ENCODE data around the gene COL1A2.

The COL1A2 gene

DNA sequence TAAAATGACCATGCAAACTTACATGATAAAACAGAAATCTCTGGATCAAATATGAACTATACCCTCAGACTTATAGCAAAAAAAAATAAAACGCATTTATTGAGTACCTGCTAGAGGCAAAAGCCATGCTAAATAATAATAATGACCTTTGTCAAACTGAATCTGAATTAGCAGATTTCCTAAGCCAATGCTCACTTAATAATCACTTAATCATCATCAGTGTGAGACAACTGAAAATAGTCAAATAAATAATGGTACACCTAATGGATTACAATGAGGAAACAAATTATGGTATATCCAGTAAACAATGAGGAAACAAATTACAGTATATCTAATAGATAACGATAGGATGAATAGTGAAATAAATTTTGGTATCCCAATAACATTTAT, 37.6 kb downstream of the COL1A2 start:
- in situ Hi-C loops (cut with MboI; ENCODE audit: low sequenced_read_pairs) = no loop called here

DNA sequence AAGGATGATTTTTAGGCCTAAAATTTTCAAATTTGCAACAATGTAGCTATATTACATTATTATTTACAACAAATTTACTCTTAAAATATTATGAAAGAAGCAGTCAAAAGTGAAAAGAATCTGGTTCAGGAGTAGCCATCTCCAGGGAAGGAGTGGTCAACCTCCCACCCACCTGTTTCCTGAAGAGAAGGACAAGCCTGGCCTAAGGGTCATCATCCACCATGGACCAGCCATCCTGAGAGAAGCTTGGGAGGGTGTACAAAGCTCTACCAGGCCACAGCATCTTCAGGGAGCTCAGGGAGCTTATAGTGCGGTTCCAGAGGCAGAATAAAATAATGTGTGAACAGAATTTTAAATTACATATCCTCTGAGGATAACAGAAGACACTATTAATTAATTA, 38.1 kb downstream of the COL1A2 start:
- in situ Hi-C loops (cut with MboI; ENCODE audit: low sequenced_read_pairs) = no loop called here

DNA sequence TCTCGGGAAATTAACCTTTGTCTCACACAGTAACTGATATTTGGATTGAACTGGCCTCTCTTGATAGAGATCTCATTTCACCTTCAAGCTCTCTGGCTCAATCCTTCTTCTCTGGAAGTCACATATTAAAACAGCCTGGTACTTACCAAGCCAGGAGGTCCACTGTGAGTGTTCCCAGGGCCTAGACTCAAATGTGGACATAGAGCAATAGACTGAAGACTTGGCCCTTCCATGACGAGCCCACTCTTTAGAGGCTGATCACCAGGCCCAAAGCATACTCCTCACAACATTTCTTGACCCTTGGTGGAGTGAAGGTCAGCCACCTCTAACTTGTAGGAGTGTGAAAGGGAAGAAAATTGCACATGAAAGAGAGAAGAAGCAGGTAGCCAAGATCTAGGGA, 38.5 kb downstream of the COL1A2 start:
- in situ Hi-C loops (cut with MboI; ENCODE audit: low sequenced_read_pairs) = no loop called here

DNA sequence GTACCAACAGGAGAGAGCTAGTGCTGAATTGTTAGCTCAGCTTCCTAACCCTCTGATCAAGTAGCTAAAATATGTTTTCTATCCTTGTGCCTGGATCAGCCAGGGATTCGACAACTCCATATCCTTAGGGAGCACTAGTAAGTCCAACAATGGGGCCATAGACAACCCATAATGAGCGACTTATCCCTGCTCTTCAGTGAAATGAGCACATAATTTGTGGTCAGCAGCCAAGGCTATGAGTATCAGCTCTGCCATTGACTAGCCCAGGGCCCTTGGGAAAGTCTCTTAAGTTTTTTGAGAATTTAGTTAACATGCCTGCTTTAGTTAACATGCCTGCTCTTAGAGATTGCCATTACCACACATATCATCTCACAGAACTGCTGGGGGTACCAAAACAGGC, 39.3 kb downstream of the COL1A2 start:
- in situ Hi-C loops (cut with MboI; ENCODE audit: low sequenced_read_pairs) = no loop called here

DNA sequence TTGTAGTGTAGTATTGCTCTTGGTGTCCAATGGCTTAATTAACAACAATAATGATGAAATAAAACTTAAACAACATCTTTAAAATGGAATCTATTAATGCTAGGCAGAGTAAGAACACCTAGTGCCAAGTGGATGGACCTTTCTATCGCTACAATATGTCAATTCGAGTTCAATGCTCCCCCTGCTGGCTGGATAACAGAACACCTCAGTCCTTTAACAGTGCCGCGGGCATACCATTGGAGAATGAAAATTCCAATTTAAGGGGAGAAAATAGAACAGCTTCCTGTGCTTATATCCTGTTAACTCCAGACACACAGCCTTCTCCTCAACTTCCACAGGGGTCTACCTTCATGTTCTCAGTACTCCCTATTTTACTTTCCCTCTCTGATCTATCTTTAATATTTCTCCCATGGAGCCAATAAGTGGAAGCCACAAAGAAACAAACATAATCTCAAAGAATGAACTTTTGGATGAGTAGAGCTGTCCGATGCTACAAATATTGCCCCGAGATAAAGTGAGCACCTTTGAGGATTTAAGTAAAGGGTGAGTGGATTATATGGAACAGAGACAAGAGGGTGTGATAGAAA, 41.4 kb downstream of the COL1A2 start:
- in situ Hi-C loops (cut with MboI; ENCODE audit: low sequenced_read_pairs) = no loop called here

DNA sequence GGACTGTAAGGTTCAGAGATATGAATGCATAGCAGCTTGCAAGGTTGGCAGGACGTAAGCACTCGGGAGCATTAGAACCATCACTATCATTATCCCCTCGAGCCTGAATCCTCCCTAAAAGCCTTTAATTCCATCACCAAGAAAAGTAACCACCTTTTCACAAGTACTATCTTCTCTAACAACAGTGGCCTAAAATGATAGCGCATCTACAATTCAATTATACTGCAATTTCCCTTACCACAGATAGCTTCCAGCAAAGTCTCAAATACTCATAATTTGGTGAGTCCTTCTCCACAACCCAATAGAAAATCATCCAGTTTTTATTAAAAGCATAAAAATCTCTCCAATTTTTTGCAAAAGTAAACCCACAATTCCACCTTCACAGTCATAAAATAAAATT, 42.0 kb downstream of the COL1A2 start:
- in situ Hi-C loops (cut with MboI; ENCODE audit: low sequenced_read_pairs) = no loop called here

DNA sequence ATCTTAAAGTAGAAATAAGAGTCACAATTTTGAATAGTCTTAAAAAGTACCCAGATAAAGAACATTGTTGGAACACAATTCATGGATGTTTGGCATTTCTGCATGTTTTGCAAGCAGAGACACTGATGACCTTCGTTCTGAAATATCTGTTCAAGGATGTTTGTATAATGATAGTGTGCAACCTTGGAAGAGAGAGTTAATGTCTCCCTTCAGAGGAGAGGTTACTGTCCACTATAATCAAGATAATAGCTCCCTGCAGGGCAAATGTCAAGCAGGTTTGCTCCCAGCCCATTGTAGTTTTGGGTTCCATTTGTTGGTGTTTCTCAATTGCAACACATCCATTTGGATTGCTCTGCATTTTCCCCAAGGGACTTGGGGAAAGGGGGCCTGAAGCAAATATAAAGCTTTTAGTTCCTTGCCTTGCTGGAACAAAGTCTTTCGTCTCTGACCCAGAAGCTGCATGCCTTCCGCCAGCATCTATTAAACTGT, 45.2 kb downstream of the COL1A2 start:
- in situ Hi-C loops (cut with MboI; ENCODE audit: low sequenced_read_pairs) = no loop called here

DNA sequence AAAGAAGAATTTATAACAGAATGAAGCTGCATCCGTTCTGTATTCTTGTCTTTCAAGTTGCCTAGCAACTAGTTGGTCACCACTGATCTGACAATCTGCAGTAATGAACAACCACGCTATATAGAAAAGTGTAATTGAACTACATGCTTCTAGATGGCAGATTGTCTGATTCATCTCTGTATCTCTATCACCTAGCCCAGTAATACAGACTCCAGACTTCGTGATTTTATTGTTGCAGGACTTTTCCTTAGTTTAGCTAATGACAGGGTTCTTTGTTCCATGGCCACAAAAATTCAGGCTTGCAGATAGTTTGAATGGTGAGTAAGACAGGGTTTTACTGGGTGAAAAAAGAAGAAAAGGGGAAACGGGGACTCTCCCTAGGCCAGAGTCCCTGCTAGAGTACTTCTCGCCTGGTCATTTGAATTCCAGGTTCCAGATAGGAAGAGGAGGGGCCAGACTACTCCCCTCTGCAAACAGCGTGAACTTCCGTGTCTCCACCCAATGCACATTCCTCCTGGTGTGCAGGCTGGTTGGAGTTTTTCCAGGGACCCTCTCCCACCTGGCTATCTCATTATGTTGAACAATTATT, 45.9 kb downstream of the COL1A2 start:
- in situ Hi-C loops (cut with MboI; ENCODE audit: low sequenced_read_pairs) = no loop called here

DNA sequence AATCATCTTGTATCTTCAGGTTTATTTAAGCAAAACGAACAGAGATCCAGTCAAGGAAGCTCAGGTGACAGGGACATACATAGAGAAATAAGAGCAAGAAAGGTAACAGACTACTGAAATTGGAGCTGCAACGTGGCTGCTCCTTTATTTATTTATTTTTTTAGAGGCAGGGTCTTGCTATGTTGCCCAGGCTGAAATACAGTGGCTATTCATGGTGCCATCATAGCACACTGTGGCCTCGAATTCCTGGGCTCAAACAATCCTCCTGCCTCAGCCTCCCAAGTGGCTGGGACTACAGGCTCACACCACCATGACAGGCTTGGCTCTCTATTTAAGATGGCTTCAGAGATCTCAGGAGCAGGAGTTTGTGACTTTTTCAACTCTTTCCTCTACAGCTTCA, 46.4 kb downstream of the COL1A2 start:
- in situ Hi-C loops (cut with MboI; ENCODE audit: low sequenced_read_pairs) = no loop called here

DNA sequence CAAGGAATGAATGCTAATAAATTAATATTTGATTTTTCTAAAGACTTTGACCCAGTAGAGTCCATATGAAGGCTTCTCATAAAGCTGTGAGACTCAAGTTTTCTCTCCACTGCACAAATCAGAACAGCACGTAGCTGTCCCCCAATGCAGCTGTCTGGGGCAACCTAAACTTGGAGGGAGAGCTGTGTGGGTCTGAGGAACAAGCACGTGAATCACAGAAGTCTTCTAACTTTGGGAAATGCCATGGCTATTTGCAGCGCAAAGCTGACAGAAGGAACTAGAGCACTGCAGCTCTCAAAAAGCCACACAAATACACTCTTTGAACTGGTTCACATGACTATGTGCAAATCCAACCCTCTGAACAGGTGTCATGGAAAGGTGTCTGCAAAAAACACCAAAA, 47.9 kb downstream of the COL1A2 start:
- in situ Hi-C loops (cut with MboI; ENCODE audit: low sequenced_read_pairs) = no loop called here

DNA sequence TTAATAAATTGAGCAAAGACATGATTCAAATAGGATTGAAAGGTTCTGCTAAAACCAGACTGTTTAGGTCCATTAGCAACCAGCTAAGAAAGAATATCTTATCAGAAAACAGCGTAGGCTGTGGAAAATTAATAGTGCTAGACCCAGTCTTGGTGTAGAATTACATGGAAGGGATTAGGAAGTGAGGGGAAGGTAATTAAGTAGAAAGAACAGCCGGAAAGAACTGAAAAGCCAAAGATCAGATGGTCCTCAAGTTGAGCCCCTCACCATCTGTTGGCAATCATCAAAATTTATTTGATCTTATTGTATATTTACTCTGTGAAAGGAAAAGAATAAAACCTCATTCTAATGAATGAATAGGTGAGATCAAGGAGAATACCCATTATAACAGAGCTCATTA, 50.1 kb downstream of the COL1A2 start:
- in situ Hi-C loops (cut with MboI; ENCODE audit: low sequenced_read_pairs) = no loop called here

DNA sequence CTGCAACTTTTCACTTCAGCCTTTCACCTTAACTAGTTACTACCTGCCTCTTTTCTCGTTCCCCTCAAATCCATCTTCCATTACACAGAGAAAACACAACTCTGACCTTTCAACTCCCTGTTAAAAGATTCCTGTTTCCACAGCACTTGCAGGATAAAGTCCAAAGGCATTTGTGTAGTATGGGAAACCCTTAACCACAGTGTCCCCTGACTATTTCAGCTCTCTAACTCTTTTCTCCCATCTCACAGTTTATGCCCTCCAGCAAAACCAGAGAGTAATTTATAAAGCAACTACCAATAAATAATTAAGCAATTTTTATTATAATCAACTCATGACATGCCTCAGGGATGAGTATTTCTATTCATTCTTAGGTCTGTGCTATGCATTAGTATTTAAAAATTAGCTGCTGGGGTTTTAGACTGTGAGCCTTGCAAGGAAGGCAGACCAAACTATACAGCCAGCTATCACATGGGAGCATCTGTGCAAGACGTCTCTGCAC, 51.0 kb downstream of the COL1A2 start:
- in situ Hi-C loops (cut with MboI; ENCODE audit: low sequenced_read_pairs) = no loop called here

DNA sequence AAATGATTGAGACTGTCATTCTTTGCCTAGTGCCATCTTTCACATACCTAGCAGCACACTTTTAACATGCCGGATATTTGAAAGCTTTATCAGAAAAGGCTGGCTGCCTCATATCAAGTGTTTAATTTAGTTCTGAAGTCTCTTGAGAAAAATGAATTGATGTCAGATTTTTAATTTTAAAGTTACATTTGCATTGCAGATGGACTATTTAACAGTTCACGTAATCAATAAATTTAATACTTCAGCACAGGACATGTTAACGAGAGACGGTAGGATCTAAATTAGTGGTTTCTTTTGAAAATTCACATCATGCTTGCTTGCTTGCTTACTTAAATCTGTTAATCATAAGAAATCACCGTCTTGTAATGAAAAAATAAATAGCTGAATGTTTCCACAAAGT, 51.6 kb downstream of the COL1A2 start:
- in situ Hi-C loops (cut with MboI; ENCODE audit: low sequenced_read_pairs) = no loop called here

DNA sequence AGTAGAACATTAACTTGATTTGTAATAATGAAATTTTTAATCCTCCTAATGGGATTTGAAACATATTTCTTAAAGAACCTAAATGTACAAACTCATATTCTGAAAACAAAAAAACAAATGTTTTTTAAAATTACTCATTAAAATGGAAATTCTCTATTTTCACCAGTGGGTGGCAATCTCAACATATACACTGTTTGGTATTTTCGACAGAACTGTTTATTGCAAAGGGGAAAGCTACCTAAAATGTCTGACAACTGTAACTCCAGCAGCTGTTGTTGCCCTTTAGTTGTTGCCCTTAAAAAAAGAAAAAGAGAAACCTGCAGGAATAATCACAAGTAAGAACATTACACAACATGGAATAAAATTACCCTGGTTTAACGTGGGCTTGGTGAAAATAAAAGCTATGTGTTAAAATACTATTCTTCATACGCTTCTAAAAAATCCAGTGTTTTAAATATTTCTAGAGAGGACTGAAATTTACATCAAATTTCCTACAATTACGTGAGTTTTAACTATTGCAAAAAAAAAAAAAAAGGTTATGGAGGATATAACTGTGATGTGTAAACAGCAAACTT, 54.5 kb downstream of the COL1A2 start:
- in situ Hi-C loops (cut with MboI; ENCODE audit: low sequenced_read_pairs) = no loop called here

DNA sequence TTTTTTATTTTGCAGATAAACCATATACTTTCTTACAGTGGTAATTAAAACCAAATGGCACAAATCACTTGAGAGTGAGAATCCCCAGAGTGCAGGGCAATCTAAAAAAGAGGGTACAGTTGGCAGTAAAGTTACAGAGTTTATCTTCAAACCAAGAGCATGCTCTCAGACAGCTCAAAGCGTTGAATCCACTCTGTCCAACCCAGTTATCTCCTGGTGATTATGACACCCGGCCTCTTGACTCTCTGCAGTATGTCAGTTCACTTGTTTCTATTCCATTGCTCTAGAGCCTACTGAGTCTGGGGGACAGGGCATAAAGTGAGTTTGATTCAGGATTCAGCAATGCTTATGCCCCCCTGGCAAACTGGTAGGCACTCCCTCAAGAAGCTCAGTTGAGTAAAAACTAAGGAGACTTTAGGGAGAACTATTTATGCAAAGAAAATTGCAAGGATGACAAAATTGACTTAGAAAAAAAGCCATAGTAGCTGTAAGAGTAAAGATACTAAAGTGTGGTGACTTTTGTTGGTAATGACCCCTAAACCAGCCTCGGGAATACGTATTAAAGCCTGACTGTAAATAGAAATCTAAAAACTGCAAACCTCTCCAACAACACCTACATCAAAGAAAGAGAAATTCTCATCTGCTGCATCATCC, 55.5 kb downstream of the COL1A2 start:
- in situ Hi-C loops (cut with MboI; ENCODE audit: low sequenced_read_pairs) = no loop called here

DNA sequence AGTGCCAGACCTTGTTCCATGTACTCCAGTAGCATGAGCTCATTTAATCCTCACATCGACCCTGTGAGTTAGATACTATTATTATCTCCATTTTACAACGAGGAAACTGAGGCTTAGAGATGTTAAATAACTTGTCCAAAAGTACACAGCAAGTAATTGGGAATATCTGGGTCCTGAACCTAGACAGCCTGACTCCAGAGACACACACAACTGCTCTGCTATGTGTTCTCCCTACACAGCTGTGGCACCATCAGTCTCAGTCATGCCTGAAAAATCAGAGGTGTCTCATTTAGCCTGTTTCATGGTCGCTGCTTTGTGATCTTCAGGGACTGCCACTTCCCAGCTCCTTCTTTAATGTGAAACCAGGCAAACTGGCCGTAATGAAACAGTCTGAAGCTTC, 56.5 kb downstream of the COL1A2 start:
- in situ Hi-C loops (cut with MboI; ENCODE audit: low sequenced_read_pairs) = no loop called here

DNA sequence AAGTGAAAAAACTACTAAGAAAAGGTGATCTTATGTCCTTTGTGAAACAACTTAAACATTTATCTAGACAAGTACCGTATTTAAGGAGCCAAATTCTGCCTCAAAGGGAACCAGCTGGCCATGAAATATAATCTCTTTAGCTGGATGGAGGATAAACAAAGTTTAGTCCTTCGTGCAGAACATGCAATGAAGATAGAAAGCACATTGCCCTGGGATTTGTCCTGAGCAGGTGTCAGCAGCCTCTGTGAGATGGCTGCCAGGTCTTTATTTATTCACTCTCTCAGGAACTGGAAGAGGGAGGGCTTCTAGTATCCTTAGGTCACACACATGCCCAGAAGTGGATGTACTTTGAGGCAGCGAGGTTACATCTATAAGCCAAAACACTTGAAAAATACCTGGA, 57.5 kb downstream of the COL1A2 start:
- in situ Hi-C loops (cut with MboI; ENCODE audit: low sequenced_read_pairs) = no loop called here

DNA sequence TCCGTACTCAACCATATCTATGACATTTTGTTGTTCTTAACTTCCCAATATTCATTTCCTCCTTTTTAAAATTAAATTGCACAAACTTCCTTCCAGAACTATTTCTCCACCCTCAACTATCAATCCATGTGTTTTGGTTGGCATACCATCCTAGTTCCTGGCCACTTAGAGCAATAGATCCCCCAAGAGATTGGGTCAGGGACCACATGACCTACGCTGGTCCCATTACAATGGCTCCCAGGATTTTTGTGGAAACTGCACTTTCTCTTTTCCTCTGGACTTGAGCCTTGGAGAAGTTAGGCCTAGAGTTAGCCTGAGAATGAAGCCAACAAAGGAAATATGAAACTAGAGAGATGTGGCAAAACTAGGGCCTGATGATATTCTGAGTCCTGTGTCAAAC, 59.2 kb downstream of the COL1A2 start:
- in situ Hi-C loops (cut with MboI; ENCODE audit: low sequenced_read_pairs) = no loop called here

DNA sequence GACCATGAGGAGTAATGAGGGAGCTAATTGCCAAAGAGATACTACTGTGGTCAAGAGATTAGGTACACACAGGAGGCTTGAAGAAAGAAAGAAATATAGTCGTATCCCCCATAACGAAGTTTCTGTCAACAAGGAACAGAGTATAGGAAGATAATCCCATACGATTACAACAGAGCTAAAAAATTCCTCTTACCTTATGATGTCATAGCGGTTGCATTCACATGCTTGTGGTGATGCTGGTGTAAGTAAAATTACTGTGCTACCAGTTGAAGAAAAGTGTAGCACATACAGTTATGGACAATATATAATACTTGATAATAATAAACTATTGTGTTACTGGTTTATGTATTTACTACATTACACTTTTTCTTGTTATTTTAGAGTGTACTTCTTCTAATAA, 63.3 kb downstream of the COL1A2 start:
- in situ Hi-C loops (cut with MboI; ENCODE audit: low sequenced_read_pairs) = no loop called here

DNA sequence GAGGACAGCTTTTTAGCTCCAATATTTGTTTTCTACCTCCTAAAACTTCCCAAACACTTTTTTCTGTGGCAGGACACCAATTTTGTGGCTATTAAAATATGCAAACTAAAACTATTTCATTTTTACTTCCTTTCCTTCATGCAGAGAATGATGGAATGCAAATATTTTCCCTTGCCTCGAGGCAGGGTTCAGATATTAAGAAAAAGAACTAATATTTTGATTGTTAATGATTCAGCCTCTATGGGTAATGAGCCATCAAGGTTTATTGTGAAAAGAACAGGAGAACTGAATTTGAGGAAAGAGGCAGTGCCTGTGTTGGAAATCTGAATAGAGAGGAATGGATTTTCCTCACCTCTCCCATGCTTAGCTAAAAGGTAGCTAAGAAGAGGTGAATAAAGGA, 71.8 kb downstream of the COL1A2 start:
- in situ Hi-C loops (cut with MboI; ENCODE audit: low sequenced_read_pairs) = no loop called here

DNA sequence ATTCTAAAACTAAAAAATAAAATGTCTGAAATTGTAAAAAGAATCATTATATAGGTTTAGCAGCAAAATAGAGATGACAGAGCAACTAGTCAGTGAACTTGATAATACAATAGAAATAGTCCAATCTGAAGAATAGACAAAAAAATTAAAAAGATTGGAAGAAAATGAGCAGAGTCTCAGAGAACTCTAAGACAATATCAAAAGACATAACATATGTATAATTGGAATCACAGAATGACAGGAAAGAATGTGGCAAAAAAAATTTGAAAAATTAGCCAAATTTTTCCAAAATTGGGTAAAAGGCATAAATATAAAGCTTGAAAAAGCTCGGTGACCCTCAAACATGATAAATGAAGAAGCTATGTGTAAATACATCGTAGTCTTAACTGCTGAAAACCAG, 76.9 kb downstream of the COL1A2 start:
- in situ Hi-C loops (cut with MboI; ENCODE audit: low sequenced_read_pairs) = no loop called here

DNA sequence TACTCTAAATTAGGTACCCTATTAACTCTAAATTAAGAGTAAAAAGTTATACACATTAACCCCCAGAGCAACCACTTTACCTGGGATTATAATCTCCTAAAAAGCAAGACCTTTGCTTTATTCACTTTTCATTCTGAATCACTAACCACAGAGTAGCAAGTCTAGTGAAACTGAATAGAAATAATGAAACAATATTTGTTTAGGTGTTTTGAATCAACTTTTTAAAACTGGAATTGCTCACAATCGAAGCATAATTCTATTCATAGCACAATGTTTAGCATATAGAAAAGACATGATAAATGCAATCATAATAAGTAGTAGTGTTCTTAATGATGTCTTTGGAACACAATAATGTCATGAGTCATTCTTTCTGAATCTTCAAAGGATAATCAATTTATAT, 77.9 kb downstream of the COL1A2 start:
- in situ Hi-C loops (cut with MboI; ENCODE audit: low sequenced_read_pairs) = no loop called here
